ENCODE results near the gene TMEM114.

- TF ChIP-seq CTCF (IDR thresholded peaks at IDR 0.05; ENCODE audit: insufficient read depth, low read length) (no peak), GABPA (IDR thresholded peaks at IDR 0.05; ENCODE audit: low read depth) (no peak), REST (IDR thresholded peaks at IDR 0.05; ENCODE audit: insufficient replicate concordance, low read depth) (no peak), SPI1 (IDR thresholded peaks at IDR 0.05; ENCODE audit: borderline replicate concordance, low read depth) (no peak), POLR2AphosphoS5 (IDR thresholded peaks at IDR 0.05; ENCODE audit: low read depth) (no peak)
Measured at GRCh38 chr16:8605554-8605953, 15.2 kb upstream of the TMEM114 start.
